Activated T-helper 9 cell treated with anti-CD3 and anti-CD28 coated beads, Interleukin-2, amount 50 U/mL, for 16 hours (primary cell): ENCODE data around the gene FBXO21.
"Not testable (repeated sequence)": the region's sequence is repeated elsewhere in the genome, so short reads cannot be mapped to it uniquely, and the experiment has no call there.

ENCODE experiments used
- DNase-seq: peaks from one replicate; pipeline ENCODE4 v3.0.0-alpha.2; 2020; ENCODE audit warnings: low read depth

FBXO21 gene

GRCh38 chr12:117104003-117104402 lies 86.3 kb downstream of the FBXO21 start:
- not testable (repeated sequence) for DNase-seq

GRCh38 chr12:117102800-117103181 lies 87.5 kb downstream of the FBXO21 start:
- no peak for DNase-seq

DNA sequence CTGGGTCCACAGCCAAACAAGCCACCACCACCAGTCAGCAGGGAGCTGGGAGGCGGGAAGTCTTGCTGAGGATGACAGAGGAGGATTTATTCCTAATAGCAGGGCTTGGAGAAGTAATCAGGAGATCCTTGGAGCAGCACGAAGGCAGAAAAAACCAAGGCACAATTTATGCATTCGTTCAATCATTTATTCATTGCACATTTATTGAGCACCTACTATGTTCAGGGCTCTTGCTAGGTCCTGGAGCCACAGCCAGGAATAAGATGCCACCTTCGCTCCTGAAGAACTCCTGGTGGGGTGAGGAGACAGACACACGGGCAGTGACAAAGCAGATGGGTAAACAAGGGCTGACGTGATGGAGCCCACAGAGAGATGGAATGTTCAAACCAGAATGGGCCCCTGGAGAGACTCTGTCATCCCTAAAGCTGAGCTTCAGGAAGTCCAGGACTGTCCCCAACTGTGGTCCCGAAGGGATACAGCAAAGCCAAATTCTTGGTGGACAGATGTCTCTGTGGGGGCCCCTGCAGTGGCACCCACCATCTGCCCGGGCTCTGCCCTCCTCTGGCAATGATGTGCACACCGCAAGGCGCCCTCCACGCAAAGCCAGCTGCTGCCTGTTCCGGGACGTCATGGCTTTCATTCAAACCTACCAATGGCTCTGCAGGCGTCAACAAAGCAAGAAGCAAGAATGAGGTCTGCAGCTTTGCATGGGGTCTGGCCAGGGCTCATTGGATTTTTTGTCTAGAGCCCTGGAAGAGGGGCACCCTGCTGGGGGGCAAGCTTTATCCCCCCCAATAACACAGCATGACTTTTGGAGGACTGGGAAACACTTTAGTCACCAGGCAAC lies 88.1 kb downstream of the FBXO21 start:
- DNase-seq = no peak

DNA sequence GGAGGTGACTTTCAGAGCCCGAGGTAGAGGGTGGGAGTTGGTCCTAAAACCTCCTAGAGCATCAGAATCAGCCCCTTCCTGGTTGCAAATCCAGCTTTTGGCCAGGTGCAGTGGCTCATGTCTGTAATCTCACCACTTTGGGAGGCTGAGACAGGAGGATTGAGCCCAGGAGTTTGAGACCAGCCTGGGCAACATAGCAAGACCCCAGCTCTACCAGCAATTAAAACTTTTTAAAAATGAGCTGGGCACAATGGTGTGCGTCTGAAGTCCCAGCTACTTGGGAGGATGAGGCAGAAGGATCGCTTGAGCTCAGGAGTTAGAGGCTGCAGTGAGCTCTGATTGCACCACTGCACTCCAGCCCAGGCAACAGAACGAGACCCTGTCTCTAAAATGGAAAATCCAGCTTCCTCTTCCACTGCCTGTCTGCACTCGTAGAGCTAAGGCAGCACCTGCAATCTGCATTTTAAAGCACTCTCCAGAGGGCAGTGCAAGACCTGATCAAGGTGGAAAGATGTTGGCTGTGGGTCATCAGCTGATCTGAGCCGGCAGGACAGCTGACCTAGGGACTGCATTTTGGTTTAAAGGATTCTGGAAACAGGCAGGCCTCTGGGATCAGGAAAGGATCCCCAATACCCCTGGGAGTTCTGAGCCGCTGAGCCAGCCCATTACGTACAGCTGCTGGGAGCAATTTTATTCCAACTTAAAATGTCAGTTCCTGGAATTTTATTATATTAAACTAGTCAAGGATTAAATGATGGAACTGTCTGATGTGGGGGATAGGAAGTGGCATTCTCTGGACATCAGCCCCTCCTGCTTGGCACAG lies 89.2 kb downstream of the FBXO21 start:
- DNase-seq = no peak

DNA sequence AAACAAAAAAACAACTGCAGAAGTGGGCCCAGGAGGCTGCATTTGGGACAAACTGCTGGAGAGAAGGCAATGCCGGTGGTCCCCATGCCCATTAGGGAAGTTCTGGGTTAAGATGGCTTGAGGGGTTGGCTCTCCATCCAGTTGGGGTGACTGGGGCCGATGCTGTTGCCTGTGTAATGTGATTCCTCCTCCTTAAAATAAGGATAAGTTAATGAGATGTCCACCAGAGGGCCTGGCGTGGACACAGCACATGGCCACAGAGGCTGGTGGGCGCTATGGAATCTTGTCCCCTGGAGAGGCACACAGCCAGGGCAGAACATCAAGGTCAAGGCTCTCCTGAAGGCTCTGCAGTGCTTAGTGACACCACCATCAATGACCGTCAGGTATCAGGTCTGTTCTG lies 90.0 kb downstream of the FBXO21 start:
- no peak for DNase-seq

DNA sequence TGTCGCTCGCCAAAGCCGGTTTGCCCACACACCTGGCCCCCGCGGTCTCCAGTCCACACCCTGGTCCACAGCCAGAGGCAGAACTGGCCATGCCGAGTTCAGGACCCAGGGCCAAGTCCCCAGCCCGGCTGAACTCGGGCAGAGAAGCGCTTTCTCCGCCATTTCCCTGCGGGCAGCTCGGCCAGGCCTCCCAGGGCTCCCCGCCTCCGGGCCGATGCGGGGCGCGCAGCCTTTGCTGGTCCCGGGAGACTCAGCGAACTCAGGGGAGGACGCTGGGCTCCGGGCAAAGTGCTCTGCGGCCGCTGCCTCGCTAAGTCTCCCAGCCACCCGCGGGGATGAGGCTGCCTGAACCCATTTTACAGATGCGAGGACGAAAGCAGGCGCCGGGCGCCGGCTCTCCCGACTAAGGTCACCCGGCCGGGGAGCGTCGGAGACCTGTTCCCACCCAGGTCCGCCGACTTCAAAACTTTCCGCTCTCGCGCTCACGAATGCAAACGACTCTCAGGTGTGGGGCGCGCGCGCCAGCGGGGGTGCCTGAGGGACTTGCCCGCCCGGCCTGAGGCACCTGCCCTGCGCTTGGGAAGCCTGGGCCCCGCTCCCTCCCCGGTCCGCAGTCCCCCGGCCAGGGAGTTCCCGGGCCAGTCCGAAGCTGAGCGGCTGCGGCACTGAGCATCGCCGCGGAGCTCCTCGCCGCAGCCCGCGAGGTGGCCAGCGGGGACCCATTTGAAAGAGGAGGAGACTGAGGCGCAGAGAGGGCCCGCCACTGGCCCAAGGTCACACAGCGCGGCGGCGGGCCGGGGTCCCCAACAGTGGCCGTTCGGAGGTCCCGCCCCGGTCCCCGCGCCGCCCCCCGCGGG lies 91.7 kb downstream of the FBXO21 start:
- peak; percentile 12 for DNase-seq

GRCh38 chr12:117098024-117098360 lies 92.3 kb downstream of the FBXO21 start:
- DNase-seq = no peak

DNA sequence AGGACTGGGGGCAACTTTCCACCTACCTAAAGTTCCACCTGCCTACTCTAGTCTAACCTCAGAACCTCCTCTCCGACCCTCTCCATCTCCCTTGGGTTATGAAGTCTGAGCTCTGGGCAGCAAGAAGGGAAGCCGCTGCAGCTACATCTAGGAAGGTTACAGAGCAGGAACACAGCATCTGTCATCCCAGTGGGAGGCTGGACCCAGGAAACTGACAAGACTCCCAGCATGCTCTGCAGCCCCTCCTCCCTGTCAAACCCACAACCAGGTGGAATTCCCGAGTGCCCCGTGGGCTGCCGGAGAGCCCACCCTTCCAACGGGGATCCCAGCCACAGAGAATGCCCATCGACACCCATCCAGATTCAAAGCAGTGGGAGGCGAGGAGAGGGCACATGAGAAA lies 93.1 kb downstream of the FBXO21 start:
- no peak for DNase-seq

GRCh38 chr12:117096501-117097042 lies 93.7 kb downstream of the FBXO21 start:
- DNase-seq = no peak

DNA sequence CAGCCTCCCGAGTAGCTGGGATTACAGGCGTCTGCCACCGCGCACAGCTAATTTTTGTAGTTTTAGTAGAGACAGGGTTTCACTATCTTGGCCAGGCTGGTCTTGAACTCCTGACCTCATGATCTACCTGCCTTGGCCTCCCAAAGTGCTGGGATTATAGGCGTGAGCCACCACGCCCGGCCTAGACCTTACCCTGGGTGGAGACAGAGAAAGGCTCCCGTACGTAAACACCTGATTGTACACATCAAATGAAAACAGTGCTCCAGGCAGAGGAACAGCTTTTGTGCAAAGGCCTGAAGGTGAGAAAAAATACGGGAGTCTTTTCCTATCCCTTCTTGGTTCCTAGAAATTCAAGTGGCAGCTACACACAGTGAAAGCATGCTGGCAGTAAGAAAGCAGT lies 95.1 kb downstream of the FBXO21 start:
- DNase-seq = not testable (repeated sequence)

- DNase-seq = no peak
Measured at GRCh38 chr12:117093918-117094630, 96.2 kb downstream of the FBXO21 start.

DNA sequence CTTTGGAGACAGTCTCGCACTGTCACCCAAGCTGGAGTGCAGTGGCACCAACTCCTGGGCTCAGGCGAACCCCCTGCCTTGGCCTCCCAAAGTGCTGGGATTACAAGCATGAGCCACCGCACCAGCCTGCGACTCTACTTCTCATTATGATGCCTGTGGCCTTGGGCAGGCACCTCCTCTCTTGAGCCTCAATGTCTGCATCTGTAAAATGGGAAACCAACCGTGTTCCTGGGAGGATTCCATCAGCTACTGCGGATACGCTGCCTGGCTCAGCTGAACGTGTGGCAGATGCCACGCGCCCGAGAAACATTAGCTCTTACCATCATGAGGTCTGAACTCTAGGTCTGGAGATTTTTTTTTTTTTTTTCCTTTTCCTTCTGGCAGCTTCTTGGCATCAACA lies 96.8 kb downstream of the FBXO21 start:
- DNase-seq = no peak

DNA sequence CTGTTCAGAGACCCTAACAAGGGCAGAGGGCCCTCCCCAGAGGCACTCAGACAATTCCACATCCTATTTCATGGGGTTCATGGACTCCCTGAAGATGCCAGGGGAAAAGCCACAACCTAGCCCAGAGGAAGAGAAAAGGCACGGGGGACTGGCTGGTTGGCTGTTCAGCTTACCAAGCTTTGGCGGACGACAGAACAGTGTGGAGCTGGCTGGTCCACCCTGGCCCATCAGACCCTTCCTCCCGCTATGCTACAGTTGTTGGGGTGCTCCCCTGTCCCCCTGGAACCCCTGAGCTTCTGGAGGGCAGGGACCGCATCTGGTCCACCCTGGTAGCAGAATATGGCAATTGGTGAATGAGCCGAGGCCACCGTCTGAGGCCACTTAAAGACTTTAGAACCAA lies 97.4 kb downstream of the FBXO21 start:
- no peak for DNase-seq

DNA sequence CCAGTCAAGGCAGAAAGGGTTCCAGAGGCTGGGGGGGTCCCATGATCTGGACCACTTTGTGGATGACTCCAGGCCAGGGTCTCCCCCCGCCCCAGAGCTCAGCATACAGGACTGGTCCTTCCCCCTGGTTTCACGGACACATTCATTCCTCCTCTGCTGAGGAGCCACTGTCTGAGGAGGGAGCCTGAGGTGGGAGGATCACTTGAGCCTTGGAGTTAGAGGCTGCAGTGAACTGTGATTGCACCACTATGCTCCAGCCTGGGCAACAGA lies 97.8 kb downstream of the FBXO21 start:
- no peak for DNase-seq
